ENCODE measurements around the gene FARS2.
"Not testable (repeated sequence)": the region's sequence is repeated elsewhere in the genome, so short reads cannot be mapped to it uniquely, and the experiment has no call there.

Gene FARS2

DNA sequence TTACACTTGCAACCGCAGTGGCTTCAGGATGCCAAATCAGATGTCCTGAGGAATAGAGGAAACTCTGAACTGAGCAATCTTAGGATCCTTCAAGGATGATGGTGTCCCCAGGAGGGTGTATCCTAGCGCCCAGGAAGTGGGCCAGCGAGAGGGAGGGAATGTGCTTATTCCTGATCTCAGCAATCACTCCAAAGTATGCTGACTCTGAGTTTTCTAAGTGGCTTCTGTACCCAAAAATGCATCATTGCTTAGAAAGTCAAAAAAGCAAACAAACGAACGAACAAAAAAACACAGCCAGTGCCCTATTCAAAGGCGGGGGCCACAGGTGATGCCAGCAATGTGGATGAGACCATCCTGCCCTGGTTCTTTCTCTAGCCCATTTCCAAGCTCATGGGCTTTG, 514.8 kb downstream of the FARS2 start:
- FAIRE-seq: no peak

DNA sequence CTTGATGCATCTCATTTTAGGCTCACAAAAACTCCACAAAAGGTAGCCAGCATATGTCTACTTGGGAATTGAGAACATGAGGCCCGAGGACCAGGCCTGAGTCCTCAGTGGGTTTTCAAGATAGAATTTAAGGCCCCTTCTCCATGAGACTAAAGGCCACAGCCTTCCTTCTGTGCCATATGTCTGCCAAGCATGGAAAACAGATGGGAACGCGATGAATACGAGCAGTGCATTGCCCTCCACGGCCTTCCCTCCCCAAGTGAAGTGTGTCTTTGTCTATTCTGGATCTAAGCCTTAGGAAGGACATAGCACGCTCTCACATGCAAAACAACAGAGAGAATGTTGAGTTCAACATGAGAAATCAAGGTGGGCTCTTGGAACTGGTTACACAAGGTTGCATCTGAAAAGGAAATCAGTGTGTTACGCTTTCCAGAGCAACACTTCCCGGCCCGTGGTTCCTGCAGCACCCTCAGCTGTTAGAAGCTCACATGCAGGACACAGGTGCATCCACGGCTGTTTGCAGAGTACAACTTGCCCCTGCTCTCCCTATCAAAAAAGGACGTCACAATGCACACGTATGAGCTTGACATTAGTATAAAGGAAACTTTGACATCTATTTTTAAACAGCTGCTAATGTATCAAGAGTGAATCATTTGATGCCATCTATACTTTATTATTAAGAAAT, 515.5 kb downstream of the FARS2 start:
- no peak for FAIRE-seq

GRCh38 chr6:5778317-5778857, 517.1 kb downstream of the FARS2 start:
- FAIRE-seq: no peak

DNA sequence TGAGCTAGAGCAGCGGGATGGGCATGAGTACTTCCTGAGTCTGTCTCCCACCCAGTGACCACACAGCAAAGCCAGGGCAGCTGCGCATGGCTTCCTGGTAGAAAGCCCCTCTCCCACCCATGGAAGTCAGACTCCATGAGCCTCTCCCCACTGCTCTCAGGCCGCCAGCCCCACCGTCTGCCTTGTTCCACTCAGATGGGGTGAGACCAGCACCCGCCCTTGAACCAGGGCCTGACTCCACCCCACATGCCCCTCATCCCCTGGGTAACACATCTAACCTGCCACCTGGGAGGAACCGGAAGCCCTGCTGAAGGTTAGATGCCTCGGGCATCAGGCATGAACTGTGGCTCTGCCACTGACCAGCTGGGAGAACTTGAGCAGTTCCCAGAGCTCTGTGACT, 517.6 kb downstream of the FARS2 start:
- FAIRE-seq: no peak

- no peak for FAIRE-seq
These were observed 519.7 kb downstream of the FARS2 start for GRCh38 chr6:5781019-5781418.

DNA sequence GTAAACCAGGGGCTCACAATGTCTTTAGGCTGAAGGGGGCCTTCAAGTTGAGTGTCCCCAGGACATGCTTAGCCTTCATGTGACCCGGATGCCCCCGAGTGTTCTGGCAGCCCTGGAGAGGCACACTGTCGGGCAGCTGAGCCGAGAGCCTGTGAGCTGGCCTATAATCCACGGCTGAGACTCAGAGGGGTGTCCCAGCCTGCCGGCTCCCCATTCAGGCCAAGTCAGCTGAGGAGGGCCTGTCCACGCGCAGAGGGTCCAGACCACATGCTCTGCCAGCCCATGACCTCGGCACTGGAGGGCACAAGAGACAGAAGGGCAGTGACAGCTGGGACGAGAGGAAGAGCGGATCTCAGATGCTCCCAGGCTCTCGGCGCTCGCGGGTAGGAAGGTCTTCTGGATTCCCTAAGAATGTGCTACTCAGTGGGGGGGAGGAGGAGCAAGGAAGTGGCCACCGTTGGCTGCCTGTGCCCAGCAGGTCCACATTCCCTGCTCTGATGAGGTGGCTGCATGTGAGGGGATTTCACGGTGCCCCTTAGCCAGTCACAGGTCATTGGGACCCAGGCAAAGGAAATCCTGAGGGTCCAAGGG, 520.7 kb downstream of the FARS2 start:
- no peak for FAIRE-seq

DNA sequence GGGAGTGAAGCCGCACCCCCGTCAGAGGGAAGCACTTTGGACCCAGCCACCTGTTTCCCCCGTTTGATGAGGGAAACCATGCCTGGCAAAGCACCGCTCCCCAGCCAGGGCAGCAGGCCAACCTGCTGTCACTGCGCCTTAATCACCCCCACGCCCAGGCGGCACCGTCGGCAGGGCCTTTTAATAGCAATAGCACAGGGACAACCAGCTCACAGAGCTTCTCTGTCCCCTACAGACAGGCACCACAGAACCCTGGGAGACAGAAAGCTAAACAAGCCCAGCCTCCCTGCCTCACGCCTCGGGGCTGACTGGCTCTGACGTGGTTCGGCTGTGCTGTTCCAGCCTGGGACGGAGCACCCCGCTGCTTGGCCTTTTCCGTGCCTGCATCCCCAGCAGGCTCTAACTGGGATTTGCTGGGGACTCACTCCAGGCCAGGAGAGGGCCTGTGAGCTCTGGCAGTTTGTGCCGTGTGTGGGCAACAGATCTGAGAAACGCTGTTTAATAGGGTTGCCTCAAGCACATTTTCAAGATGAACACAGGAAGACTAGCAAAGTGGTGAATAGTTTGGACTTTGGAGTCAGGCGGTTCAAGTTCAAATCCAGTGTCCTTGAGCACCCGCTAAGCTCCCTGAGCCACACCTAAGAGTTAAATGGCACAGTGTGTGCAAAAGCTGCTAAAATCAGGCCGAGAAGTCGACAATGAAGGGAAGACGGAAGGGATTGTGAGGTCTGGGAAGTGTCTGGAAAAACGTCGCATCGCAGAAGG, 521.7 kb downstream of the FARS2 start:
- FAIRE-seq: no peak

- no peak for FAIRE-seq
These were observed 522.3 kb downstream of the FARS2 start for GRCh38 chr6:5783584-5784089.

GRCh38 chr6:5785249-5785648, 523.9 kb downstream of the FARS2 start:
- FAIRE-seq: no peak

DNA sequence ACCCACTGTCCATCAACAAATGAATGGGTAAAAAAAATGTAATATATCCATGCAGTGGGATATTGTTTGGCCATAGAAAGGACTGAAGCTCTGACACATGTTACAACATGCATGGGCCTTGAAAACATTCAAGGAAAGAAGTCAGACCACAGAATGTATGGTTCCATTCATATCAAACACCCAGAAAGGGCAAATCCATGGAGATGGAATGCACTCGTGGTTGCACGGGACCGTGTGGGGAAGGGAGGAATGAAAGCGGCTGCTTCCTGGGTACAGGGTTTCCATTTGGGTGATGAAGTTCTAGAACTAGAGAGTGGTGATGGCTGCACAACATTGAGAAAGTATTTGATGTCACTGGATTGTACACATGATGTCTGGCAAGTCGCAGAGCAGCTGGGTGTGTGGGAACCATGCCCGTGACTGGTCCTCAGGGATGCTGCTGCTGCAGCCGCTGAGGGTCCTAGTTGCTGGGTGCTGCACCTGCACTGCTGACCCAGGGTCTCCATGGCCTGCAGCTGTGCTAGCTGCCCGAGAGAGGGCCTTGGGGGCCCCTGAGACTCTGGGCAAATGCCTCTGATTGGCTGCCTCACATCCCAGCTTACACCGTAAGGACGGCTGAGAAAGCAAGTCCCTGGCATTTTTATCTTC, 525.1 kb downstream of the FARS2 start:
- no peak for FAIRE-seq

- FAIRE-seq: no peak
These were observed 525.8 kb downstream of the FARS2 start for GRCh38 chr6:5786969-5787720.

GRCh38 chr6:5789426-5789825, 528.1 kb downstream of the FARS2 start:
- FAIRE-seq: not testable (repeated sequence)

GRCh38 chr6:5796555-5796954, 535.2 kb downstream of the FARS2 start:
- FAIRE-seq: not testable (repeated sequence)

GRCh38 chr6:5806406-5806805, 545.1 kb downstream of the FARS2 start:
- FAIRE-seq: not testable (repeated sequence)

DNA sequence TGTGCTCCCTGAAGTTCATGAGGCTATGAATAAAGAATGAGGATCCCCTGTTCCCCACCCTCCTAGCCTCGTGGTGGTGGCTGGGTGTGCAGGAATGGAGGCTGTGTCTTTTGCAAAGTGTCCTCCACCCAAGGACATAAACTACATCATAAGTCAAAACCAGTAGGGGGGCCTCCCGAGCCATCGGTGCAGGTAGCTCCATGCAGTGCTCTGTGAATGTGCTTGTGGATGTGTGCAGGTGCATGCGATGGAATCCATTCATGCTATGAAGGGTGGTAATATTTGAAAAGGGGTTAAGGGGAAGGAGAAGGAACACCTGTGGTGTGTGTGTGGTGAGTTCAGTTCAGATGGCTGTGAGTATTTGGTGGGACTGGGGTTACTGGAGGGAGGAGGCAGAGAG, 548.1 kb downstream of the FARS2 start:
- no peak for FAIRE-seq

GRCh38 chr6:5811997-5812396, 550.7 kb downstream of the FARS2 start:
- FAIRE-seq: no peak

DNA sequence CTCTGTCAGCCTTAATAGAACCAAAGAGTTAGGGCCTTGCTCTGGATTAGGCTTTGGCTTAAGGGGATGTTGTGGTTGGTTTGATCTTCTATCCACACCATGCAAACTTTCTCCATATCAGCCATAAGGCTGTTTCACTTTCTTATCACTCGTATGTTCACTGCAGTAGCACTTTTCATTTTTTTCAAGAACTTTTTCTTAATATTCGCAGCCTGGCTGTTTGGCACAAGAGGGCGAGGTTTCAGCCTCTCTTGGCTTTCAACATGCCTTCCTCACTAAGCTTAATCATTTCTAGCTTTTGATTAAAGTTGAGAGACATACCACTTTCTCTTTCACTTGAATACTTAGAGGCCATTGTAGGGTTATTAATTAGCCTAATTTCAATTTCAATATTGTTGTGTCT, 552.3 kb downstream of the FARS2 start:
- no peak for FAIRE-seq

GRCh38 chr6:5814116-5814515, 552.8 kb downstream of the FARS2 start:
- no peak for FAIRE-seq

DNA sequence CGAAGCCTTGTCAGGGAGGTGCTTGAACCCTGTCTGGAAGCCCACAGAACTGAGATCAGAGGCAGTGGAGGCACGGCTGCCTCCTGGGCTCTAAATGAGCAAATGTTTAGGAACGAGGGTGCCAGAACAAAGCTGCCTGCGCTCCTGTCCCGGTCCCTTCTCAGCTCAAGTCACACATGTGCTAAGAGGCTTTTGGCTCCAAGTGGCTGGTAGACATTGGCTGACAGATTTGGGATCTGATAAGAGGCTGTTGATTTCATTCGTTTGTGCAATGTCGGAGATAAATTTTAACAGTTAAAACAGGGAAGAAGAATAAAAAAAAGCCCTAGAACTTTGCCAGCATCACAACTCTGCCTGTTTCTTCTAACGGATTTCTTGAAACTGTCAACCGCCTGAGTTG, 553.6 kb downstream of the FARS2 start:
- no peak for FAIRE-seq

- FAIRE-seq: no peak
These were observed 556.6 kb downstream of the FARS2 start for GRCh38 chr6:5817869-5818268.

GRCh38 chr6:5818959-5819358, 557.6 kb downstream of the FARS2 start:
- FAIRE-seq: no peak

All from G401.6 (cell line).